Measurements from ENCODE around the gene NDUFAF8.
"Not testable (repeated sequence)": the region's sequence is repeated elsewhere in the genome, so short reads cannot be mapped to it uniquely, and the experiment has no call there.

NDUFAF8 gene

GRCh38 chr17:81223762-81224130 lies 15.4 kb upstream of the NDUFAF8 start:
- no peak for DNase-seq

GRCh38 chr17:81227630-81228029 lies 11.5 kb upstream of the NDUFAF8 start:
- DNase-seq, result not testable (repeated sequence)

GRCh38 chr17:81228420-81228819 lies 10.7 kb upstream of the NDUFAF8 start:
- no peak for DNase-seq

GRCh38 chr17:81228834-81229665 lies 10.1 kb upstream of the NDUFAF8 start:
- DNase-seq, result no peak

- no peak for DNase-seq
These were observed 9.5 kb upstream of the NDUFAF8 start for GRCh38 chr17:81229666-81229920.

- DNase-seq, result no peak
These were observed 8.9 kb upstream of the NDUFAF8 start for GRCh38 chr17:81230043-81230820.

GRCh38 chr17:81231121-81231645 lies 7.9 kb upstream of the NDUFAF8 start:
- no peak for DNase-seq

- DNase-seq, result no peak
These were observed 7.1 kb upstream of the NDUFAF8 start for GRCh38 chr17:81231766-81232581.

GRCh38 chr17:81232616-81233241 lies 6.4 kb upstream of the NDUFAF8 start:
- DNase-seq, result no peak

GRCh38 chr17:81233316-81233715 lies 5.8 kb upstream of the NDUFAF8 start:
- DNase-seq, result no peak

- no peak for DNase-seq
These were observed 5.2 kb upstream of the NDUFAF8 start for GRCh38 chr17:81233811-81234505.

- DNase-seq, result no peak
These were observed 4.6 kb upstream of the NDUFAF8 start for GRCh38 chr17:81234506-81234855.

- DNase-seq, result no peak
These were observed 3.9 kb upstream of the NDUFAF8 start for GRCh38 chr17:81234940-81235821.

GRCh38 chr17:81235822-81236740 lies 3.0 kb upstream of the NDUFAF8 start:
- DNase-seq, result no peak

GRCh38 chr17:81236784-81237183 lies 2.3 kb upstream of the NDUFAF8 start:
- DNase-seq, result no peak

GRCh38 chr17:81237591-81238489 lies 1.3 kb upstream of the NDUFAF8 start:
- DNase-seq, result no peak

GRCh38 chr17:81238490-81238814 lies 666 bp upstream of the NDUFAF8 start:
- DNase-seq, result no peak

GRCh38 chr17:81239714-81240555 lies 817 bp downstream of the NDUFAF8 start:
- DNase-seq, result no peak

Data from fibroblast of skin of abdomen (primary cell).